Skeletal muscle tissue (tissue), 4 donors: ENCODE measurements around the gene MAGI2. TPM values are rescaled to one million over a fixed set of nuclear protein-coding genes. Genes with fewer than 3 reads are reported as not detected.

Experiments used
- H3K27ac ChIP-seq: one replicate; pipeline ENCODE4 v1.7.0; 2013; ENCODE audit warnings: mild to moderate bottlenecking, low read depth, low read length, inconsistent platforms
- H3K27me3 ChIP-seq, 3 donors: one replicate each; pipeline ENCODE4 v1.7.0; 2013; ENCODE audit warnings: low read length in 3 of 3; ENCODE audit not compliant: control insufficient read depth in 3 of 3, insufficient read depth in 3 of 3
- H3K36me3 ChIP-seq, 3 donors: one replicate each; pipeline ENCODE4 v1.7.0; 2013; ENCODE audit warnings: low read length in 3 of 3; ENCODE audit not compliant: control insufficient read depth in 3 of 3, insufficient read depth in 3 of 3
- H3K4me1 ChIP-seq, 3 donors: one replicate each; pipeline ENCODE4 v1.7.0; 2013; ENCODE audit warnings: low read length in 3 of 3, mild to moderate bottlenecking in 3 of 3; ENCODE audit not compliant: control insufficient read depth in 3 of 3, insufficient read depth in 3 of 3
- H3K4me3 ChIP-seq, 3 donors: one replicate each; pipeline ENCODE4 v1.7.0; 2013; ENCODE audit warnings: low read length in 3 of 3
- H3K9ac ChIP-seq, 3 donors: one replicate each; pipeline ENCODE4 v1.7.0; 2013; ENCODE audit warnings: low read length in 3 of 3, mild to moderate bottlenecking in 3 of 3, moderate library complexity in 2 of 3, low read depth in 1 of 3
- H3K9me3 ChIP-seq, 3 donors: one replicate each; pipeline ENCODE4 v1.7.0; 2013; ENCODE audit warnings: low read length in 3 of 3; ENCODE audit not compliant: control insufficient read depth in 3 of 3
- total RNA-seq: library from RNA; depleted of rRNA; stranded (reverse); fragments of >200 nt; gene quantifications from one replicate; pipeline ENCODE4 v1.2.3, GENCODE V29; 2014
- donor health status: Osteomylitis.

Gene MAGI2
- total RNA-seq, 1 donor from 2014 or later, result 4.2 TPM

GRCh38 chr7:78490524-78490923 is 962.9 kb downstream of the MAGI2 start:
- H3K4me3 ChIP-seq, result no peak overlapping the region
- no peaks in the 10 kb centered on the region for H3K4me1 ChIP-seq
- no peak overlapping the region for H3K27ac ChIP-seq
- no peaks in the 10 kb centered on the region for H3K27me3 ChIP-seq
- H3K36me3 ChIP-seq, result no peaks in the 10 kb centered on the region
- H3K9ac ChIP-seq, result no peak overlapping the region
- no peaks in the 10 kb centered on the region for H3K9me3 ChIP-seq

DNA sequence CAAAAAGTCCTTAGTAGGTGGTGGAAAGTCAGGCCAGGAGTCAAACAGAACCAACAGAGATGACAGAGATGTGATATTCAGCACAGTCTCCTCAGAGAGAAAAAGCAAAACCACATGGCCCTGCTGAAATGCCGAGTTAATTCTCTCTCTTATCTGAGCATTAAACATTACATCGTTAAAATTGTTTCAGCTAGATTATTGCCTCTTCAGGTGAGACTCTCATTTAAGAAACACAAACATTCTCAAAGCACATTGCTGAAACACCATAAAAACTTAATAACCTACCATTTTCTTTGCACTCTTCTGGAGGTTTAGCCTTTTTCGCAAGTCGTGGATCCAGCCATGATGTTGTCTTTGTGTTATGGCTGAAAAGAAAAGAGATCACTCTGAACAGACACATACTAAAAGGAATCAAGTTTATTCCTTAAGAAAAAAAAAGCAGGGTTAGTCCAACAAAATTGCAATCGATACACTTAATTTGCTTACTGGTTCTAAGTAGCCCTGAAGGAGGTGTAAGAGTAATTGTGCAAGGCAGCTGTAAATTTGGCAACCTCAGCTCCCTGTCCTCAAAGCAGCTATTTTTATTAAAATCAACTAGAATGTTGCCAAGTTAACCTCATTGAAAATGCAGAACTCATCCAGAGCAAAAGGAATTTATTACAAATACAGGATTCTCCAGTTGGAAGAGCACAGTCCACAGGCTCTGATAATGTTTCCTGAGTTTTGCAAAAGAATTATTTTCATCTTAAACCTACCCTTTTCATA is 963.8 kb downstream of the MAGI2 start:
- Histone ChIP-seq H3K27ac (no peak overlapping the region), H3K9me3 (no peaks in the 10 kb centered on the region), H3K4me3 (no peak overlapping the region), H3K36me3 (no peaks in the 10 kb centered on the region), H3K4me1 (no peaks in the 10 kb centered on the region), H3K9ac (no peak overlapping the region), H3K27me3 (no peaks in the 10 kb centered on the region)

GRCh38 chr7:78487464-78487863 is 966.0 kb downstream of the MAGI2 start:
- Histone ChIP-seq H3K9ac (no peak overlapping the region), H3K27ac (no peak overlapping the region), H3K4me1 (no peaks in the 10 kb centered on the region), H3K4me3 (no peak overlapping the region), H3K9me3 (no peaks in the 10 kb centered on the region), H3K36me3 (no peaks in the 10 kb centered on the region), H3K27me3 (no peaks in the 10 kb centered on the region)

- Histone ChIP-seq H3K4me1 (no peaks in the 10 kb centered on the region), H3K9ac (no peak overlapping the region)
Observed at GRCh38 chr7:78479348-78479747, 974.1 kb downstream of the MAGI2 start.

GRCh38 chr7:78476851-78477405 is 976.5 kb downstream of the MAGI2 start:
- Histone ChIP-seq H3K9ac (no peak overlapping the region), H3K4me1 (peaks cover 0 to 2% (median 0%) of the 10 kb centered on the region in 3 donors), H3K27me3 (no peaks in the 10 kb centered on the region), H3K27ac (no peak overlapping the region), H3K36me3 (no peaks in the 10 kb centered on the region), H3K9me3 (no peaks in the 10 kb centered on the region), H3K4me3 (no peak overlapping the region)

More at GRCh38 chr7:78479348-78479747, 974.1 kb downstream of the MAGI2 start:
- Histone ChIP-seq H3K4me3 (no peak overlapping the region), H3K9me3 (no peaks in the 10 kb centered on the region), H3K27ac (no peak overlapping the region), H3K36me3 (no peaks in the 10 kb centered on the region), H3K27me3 (no peaks in the 10 kb centered on the region)

- no peaks in the 10 kb centered on the region for H3K36me3 ChIP-seq
- no peak overlapping the region for H3K27ac ChIP-seq
- H3K4me1 ChIP-seq, result peaks cover 0 to 2% (median 0%) of the 10 kb centered on the region in 3 donors
- H3K9me3 ChIP-seq, result no peaks in the 10 kb centered on the region
- H3K4me3 ChIP-seq, result no peak overlapping the region
- H3K27me3 ChIP-seq, result no peaks in the 10 kb centered on the region
- no peak overlapping the region for H3K9ac ChIP-seq
Observed at GRCh38 chr7:78473571-78474301, 979.7 kb downstream of the MAGI2 start.

DNA sequence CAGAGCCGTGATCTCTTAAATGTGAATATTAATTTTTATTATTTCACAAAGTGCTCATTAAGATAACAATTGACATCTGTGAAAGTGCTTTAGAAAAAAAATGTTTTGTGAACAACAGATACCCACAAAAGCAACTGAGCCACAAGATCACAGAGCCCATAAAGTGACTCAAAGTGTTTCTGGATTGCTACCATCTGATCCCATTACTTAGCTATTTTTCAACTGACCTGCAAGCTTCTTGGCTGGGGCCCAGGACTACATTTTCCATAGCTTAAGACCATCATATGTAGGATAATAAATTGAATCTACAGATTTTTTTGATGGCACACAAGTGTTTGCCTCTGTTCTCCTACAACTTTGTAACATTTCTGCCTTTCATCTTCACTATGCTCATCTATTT is 980.4 kb downstream of the MAGI2 start:
- no peaks in the 10 kb centered on the region for H3K36me3 ChIP-seq
- H3K9me3 ChIP-seq, result no peaks in the 10 kb centered on the region
- H3K9ac ChIP-seq, result no peak overlapping the region
- no peak overlapping the region for H3K4me3 ChIP-seq
- no peak overlapping the region for H3K27ac ChIP-seq
- H3K27me3 ChIP-seq, result no peaks in the 10 kb centered on the region
- H3K4me1 ChIP-seq, result peaks cover 0 to 2% (median 0%) of the 10 kb centered on the region in 3 donors

DNA sequence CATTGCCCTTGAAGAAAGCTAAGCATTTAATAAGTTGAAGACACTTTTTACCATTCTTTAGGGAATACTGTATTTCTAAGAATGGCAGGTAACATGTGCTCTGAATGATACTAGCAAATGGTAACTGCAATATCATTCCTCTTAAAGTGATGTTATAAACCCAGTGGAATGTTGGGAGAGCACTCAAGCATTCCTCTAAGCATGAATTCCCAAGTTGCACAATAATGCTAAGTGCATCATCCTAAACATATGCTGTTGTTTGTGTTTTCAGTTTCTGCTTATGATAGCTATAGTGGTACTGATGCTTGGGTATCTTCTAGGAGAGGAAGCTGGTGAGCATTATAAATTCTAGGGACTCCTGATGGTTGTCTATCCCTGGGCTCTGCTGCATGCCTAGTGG is 980.9 kb downstream of the MAGI2 start:
- H3K27me3 ChIP-seq, result no peaks in the 10 kb centered on the region
- no peak overlapping the region for H3K9ac ChIP-seq
- H3K4me1 ChIP-seq, result peaks cover 0 to 2% (median 0%) of the 10 kb centered on the region in 3 donors
- no peaks in the 10 kb centered on the region for H3K36me3 ChIP-seq
- H3K27ac ChIP-seq, result no peak overlapping the region
- no peak overlapping the region for H3K4me3 ChIP-seq
- H3K9me3 ChIP-seq, result no peaks in the 10 kb centered on the region

DNA sequence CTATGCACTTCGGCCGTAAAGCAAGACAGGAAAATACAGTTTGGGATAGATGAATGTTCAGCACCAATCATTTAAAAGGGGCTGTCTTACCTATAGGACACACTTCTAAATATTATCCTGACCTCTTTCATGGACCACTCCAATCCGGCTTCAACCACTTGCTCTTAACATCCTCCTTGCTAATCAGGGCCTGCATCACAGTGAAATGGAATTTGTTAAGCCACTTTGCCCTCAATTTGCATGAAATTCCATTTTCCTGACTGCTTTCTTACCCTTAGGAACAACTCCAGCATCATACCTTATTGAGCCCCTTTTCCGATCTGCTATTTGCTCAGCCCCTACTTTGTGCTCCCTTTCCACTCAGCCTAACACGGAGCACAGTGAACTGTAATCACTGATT is 987.6 kb downstream of the MAGI2 start:
- Histone ChIP-seq H3K27me3 (no peaks in the 10 kb centered on the region), H3K9me3 (no peaks in the 10 kb centered on the region), H3K27ac (no peak overlapping the region), H3K9ac (no peak overlapping the region), H3K4me1 (no peaks in the 10 kb centered on the region), H3K4me3 (no peak overlapping the region), H3K36me3 (no peaks in the 10 kb centered on the region)

DNA sequence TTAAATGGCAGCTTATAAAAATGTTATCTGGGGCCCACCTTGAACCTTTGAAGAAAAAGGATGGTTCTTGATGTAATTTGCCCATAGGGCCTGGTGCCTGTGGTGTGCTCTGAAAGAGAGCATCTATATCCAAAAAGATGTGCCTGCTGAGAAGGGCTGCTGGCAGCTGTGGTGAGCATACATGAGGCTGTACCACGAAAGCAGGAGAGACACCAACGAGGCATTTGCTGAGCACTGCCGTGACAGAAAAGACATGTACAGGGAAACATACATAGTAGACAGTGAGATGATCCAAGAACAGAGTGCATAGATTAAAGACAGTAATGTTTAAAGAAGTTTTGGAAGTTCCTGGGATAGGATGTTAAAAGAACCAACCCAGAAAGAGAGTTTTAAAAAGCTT is 990.4 kb downstream of the MAGI2 start:
- Histone ChIP-seq H3K36me3 (no peaks in the 10 kb centered on the region), H3K9me3 (no peaks in the 10 kb centered on the region), H3K27ac (no peak overlapping the region), H3K27me3 (no peaks in the 10 kb centered on the region), H3K4me1 (no peaks in the 10 kb centered on the region), H3K4me3 (no peak overlapping the region), H3K9ac (no peak overlapping the region)
